RCC 7860 (cell line): ENCODE measurements around the gene GET4.

ENCODE experiments used
- DNase-seq: peaks from one replicate; pipeline ENCODE4 v3.0.0-alpha.2; 2015; ENCODE audit warnings: low spot score
- FAIRE-seq: peaks from 2 replicates; lab custom pipeline; 2012; peaks lifted over from hg19 to GRCh38; lab: Jason Lieb, UNC

GET4 gene

GRCh38 chr7:884191-885003, 8.0 kb downstream of the GET4 start:
- DNase-seq: no peak
- no peak for FAIRE-seq

GRCh38 chr7:885261-885892, 9.0 kb downstream of the GET4 start:
- no peak for FAIRE-seq
- no peak for DNase-seq

GRCh38 chr7:885893-886625, 9.7 kb downstream of the GET4 start:
- no peak for FAIRE-seq
- DNase-seq: no peak

- FAIRE-seq (no peak), DNase-seq (no peak)
These were observed 10.5 kb downstream of the GET4 start for GRCh38 chr7:886626-887487.

- no peak for DNase-seq
- FAIRE-seq: no peak
These were observed 11.1 kb downstream of the GET4 start for GRCh38 chr7:887488-887820.

GRCh38 chr7:888081-889024, 12.0 kb downstream of the GET4 start:
- FAIRE-seq: no peak
- DNase-seq: no peak

- DNase-seq: no peak
- FAIRE-seq: no peak
These were observed 12.7 kb downstream of the GET4 start for GRCh38 chr7:889025-889390.

GRCh38 chr7:889391-889790, 13.0 kb downstream of the GET4 start:
- DNase-seq: no peak
- no peak for FAIRE-seq

- no peak for DNase-seq
- no peak for FAIRE-seq
These were observed 14.5 kb downstream of the GET4 start for GRCh38 chr7:890868-891267.

GRCh38 chr7:891291-891690, 14.9 kb downstream of the GET4 start:
- no peak for FAIRE-seq
- DNase-seq: no peak

- FAIRE-seq (no peak), DNase-seq (no peak)
These were observed 15.5 kb downstream of the GET4 start for GRCh38 chr7:891805-892204.

GRCh38 chr7:892648-893593, 16.6 kb downstream of the GET4 start:
- no peak for FAIRE-seq
- DNase-seq: no peak

GRCh38 chr7:893686-894085, 17.3 kb downstream of the GET4 start:
- no peak for DNase-seq
- no peak for FAIRE-seq

GRCh38 chr7:894164-894867, 18.0 kb downstream of the GET4 start:
- DNase-seq (no peak), FAIRE-seq (no peak)

- no peak for FAIRE-seq
- no peak for DNase-seq
These were observed 18.6 kb downstream of the GET4 start for GRCh38 chr7:894927-895450.

GRCh38 chr7:895451-896052, 19.2 kb downstream of the GET4 start:
- FAIRE-seq (no peak), DNase-seq (no peak)

GRCh38 chr7:896346-897075, 20.2 kb downstream of the GET4 start:
- FAIRE-seq: no peak
- no peak for DNase-seq
